ENCODE results near the gene SPATA3.

The SPATA3 gene

DNA sequence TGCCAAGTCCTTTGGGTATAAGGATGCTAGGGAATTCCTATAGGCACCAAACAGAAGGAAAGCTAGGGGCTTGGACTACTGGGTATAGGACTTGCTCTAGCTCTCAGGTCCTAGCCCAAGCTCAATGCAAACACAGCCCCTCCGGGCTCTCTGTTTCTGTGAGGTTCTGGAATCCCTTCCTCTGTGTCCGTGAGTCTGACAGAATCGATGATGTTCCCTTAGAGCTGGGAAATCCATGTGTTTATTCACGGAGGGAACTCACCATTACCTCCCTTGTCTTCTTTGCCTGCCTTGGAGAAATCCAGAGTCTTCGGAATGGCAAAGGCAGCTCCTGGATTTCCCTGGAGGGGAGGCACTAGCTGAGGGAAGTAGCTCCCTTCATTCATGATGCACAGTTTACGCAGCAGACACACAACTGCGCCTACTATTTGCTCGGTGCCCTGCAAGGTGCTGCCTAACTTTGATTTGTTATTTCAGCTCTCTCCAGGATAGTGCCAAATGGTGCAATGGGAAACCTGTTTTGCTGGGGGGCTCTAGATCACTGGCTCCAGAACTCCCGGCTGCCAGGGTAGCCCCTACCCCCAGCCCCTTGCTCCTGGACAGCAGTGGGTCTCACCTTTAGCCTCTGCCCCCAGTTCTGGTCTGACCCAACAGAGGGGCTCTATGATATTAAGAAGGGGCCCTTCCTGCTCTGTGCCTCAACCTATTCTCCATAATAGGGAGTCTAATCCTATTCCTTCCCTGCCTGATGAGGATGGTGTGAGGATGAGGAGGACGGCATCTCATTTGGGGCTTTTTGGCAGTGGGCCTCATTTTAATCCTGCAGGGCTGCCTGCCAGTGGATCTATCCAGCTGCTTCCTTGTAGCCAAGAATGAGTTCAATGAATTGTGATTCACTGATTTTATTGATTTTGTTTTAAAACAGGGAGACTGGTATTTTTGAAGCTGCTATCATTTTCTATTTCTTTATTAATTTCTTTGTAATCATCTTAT, 52.3 kb downstream of the SPATA3 start:
- DNase-seq (ENCODE audit: low read depth in 1 of 2, low spot score in 1 of 2) = no peak

DNA sequence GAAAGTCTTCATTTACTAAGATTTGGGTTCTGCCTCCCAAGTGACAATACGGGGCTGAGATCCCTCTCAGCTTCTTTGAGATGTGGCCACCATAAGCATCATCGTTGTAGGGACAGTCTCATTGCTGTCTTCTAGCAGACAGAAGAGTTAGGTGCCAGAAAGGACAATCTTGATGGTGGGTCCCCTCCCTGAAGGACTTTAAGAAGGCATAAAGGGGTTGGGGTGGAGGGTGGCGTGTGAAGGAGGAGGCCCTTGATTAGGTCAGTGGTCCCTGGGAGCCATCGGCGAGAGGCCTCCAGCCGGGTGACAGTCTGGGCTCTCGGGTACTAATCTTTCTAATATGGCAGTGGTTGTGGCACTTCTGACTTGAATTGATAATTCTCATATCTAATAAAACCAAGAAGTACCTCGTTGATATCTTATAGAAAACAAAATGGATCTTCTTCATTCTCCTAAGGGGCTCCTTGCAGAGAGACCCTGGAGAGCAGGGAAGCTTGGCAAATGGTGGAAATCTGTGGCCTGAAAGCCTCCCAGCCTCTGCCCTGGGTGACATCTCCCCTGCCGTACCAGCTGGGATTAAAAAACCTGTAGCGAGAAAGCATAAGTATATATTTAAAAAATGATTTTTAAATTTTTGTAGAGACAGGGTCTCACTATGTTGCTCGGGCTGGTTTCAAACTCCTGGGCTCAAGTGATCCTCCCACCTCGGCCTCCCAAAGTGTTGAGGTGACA, 53.5 kb downstream of the SPATA3 start:
- DNase-seq (ENCODE audit: low read depth in 1 of 2, low spot score in 1 of 2) = no peak

DNA sequence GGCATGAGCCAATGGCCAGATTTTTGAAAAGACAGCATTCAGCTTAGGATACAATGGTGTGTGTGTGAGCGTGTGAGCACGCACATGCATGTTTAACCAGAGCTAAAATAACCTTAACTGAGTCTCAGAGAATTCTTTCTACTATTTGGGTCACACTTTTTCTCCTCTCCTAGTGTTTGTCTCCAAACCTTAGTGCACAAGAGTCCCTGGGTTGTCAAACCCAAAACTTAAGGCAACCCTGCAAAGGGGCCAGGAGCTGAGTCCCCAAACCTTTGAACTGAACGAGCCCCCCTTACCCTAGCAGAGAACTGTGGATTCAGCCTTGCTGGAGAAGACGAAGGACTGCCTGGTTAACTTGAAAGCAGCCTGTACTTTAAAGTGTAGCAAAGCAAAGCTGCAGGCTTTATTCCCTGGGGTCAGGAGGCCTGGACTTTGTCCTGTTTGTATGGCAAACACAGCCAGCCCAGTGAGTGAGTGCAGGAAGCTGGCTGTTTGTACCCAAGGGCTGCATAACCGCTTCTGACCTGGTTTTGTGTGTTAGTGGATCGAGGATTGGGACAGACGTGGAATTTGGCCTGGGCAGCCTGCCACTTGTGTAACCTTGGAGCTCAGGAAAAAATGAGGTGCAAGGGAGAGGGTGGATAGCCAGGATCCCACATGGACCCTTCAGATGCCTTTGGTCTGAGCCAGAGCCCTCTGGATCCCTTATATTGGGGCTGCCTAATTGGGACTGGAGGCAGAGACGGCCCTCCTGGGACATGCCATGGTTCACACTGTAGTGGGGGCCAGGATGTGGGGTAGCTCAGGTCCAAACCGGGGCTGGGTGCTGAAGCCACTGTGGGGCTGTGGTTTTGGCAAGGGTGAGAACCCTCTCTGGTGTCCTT, 54.3 kb downstream of the SPATA3 start:
- DNase-seq (ENCODE audit: low read depth in 1 of 2, low spot score in 1 of 2) = no peak

DNA sequence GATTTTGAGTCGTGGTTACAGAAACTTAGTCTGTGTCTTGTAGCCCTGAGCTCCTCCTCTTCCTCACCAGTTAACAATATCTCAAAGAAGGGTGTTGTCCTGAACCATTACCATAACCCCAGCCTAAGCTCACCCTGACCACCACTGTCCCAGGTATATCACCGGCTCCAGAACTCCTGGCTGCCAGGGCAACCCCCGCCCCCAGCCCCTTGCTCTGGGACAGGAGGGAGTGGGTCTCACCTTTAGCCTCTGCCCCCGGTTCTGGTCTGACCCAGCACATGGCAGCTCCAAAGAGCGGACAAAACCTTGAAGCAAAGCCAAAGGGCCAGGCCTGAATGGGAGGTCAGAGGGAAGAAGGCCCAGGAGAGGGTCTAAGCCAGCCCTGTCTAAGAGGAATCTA, 55.2 kb downstream of the SPATA3 start:
- DNase-seq (ENCODE audit: low read depth in 1 of 2, low spot score in 1 of 2) = no peak

DNA sequence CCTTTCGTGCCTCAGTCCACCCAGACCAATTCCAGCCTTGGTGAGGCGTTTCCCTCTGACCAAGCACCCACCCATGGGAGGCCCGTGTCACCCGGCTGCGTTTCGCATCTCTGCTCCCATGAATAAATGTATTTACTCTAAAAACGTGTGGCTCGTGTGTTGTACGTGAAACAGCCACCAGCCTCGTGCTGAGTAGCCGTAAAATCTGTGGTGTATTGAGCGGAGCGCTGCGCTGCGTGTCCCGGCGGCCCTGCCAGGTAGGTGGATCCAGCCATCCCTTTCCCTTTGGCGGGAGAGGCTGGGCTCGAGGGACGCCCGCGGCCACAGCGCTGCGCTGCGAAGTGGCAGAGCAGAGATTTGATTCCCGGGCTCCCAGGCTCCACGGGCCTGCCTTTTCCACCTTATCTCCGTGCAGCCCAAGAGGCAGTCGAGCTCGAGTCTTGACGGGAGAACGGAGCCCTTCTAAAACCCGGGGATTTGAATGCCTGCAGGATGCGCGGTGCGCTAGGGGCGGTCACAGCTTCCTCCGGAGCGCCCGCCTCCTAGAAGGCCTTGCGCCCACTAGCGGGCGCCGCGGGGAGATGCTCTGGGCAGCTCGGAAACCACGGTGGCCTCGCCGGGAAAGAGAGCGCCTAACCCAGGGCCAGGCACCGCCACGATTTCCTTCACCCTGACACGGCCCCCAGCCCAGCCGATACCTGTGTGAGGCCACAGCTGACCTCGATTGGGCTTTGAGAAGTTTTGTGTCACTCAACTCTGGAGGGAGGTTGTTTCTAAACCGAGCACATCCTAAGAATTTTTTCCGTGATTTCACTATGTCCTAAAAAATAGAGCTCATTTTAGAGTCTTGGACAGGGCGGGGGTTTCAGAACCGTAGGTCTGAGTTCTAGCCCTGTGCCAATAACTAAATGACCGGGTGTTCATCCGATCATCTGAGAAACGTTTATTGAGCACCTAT, 56.9 kb downstream of the SPATA3 start:
- peak; percentile 60 to 78 for DNase-seq (ENCODE audit: low read depth in 1 of 2, low spot score in 1 of 2)

DNA sequence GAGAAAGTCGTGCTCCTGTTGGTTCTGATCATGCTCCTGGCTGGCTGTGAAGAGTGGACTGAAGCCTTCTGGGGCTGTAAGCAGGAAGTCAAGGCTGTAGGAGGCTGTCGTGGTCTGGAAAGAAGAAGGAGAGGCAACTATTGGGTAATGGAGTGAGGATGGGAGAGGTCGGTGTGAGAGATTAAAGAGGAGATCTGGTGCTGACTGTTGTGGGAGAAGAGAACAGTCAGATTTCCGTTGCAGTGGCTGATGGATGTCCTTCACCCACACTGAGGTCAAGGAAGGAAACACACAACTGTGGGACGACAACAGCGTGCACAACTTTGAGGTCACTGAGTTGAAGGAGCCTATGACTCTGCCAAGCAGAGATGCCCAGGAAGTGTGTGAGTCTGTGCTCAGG, 57.9 kb downstream of the SPATA3 start:
- DNase-seq (ENCODE audit: low read depth in 1 of 2, low spot score in 1 of 2) = no peak

DNA sequence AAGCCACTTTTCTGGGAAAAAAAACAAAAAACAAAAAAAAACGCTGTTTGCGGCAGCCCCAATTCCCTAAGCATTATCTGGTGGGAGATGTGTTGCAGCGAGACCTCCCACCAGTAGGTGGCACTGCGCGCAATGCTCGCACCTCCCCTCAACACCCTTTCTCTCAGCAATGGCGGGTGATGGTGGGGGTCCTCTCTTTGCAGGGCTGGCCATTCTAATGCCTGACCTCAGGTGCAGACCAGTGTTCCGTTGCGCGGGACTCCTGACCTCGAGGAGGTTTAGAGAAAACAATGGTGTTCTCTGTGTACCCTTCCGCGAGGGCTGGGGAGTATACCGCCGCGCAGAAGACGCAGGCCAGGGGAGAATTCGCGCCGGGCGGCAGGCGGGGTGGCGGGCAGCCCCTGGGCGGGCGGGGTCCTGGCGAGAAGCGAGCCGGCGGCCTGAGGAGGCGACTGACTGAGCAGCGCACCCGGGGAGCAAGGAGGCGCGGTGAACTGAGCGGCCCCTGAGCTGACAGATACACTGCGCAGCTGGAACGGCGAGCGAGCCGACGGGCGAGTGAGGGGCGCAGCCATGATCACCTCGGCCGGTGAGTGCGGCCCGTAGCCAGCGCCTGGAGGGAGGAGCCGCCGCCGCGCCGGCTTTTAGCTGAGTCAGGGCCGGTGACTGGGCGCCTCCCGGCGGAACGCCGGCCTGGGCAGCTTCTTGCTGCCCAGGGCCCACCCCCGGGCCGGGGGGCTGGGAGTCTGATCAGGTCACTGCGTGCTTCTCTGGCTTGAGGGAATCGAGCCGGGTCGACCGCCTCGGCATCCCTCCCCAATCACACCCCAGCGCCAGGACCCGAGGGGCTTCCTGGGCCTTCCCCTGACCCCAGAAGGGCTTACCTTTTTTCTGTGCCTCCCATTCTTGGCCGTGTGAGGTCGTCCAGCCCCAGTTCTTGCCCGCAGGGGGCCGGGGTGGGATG, 60.8 kb downstream of the SPATA3 start, which contains the start of gene PSMD1:
TSS of gene PSMD1 (plus strand) at position 415 of the 964 bp plus-strand sequence. CDS start at position 574, 159 bp downstream.
- DNase-seq (ENCODE audit: low read depth in 1 of 2, low spot score in 1 of 2) = peak; percentile 91

DNA sequence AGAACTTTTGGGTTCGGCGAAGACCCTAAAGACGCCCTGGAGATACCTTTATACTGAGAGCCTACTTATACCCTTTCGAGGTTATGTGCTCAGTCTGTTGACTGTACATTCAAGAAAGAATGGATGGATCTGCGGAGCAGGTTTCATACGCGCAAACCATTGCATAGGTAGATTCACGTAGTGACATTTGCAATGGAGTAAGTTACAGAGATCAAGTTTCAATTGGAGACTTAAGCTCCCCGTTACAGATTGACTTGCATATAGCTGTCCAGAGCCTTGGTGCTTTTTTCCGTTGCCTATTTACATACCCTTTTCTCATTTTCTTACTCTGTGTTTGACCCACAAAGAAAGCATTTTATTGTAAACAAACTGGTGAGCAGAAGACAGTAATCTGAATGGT, 61.7 kb downstream of the SPATA3 start:
- DNase-seq (ENCODE audit: low read depth in 1 of 2, low spot score in 1 of 2) = no peak
